Esophagus muscularis mucosa (tissue), 4 donors: ENCODE data around the gene PHACTR4.

Source experiments
- CTCF ChIP-seq, 3 experiments: fragments of 200-600 bp in 2 of 3; fragments of 450-650 bp in 1 of 3; sonication (generic) in 2 of 3; IDR thresholded peaks; one replicate each; pipeline ENCODE4 v1.5.1; 2017 to 2019; ENCODE audit warnings: antibody characterized with exemption in 3 of 3, mild to moderate bottlenecking in 2 of 3, moderate library complexity in 1 of 3
- EP300 ChIP-seq: sonication (generic); formaldehyde crosslinking; IDR thresholded peaks from one replicate; pipeline ENCODE4 v1.6.1; 2017; ENCODE audit warnings: antibody characterized with exemption
- POLR2A ChIP-seq: fragments of 450-650 bp; IDR thresholded peaks from one replicate; pipeline ENCODE4 v1.6.1; 2017; ENCODE audit warnings: antibody characterized with exemption, moderate library complexity, mild to moderate bottlenecking, low read depth
- POLR2AphosphoS5 ChIP-seq, 2 donors: sonication (generic); formaldehyde crosslinking; IDR thresholded peaks; one replicate each; pipeline ENCODE4 v1.6.1; 2017; ENCODE audit warnings: antibody characterized with exemption in 2 of 2

- TF ChIP-seq CTCF (IDR thresholded peaks at IDR 0.05) (no peak), EP300 (no peak), POLR2AphosphoS5 (IDR thresholded peaks at IDR 0.05) (no peak), POLR2A (no peak)
These were observed 112.6 kb downstream of the PHACTR4 start for GRCh38 chr1:28482138-28482537.
